ENCODE results near the gene DCAKD.

Gene DCAKD

GRCh38 chr17:45030733-45031132, 20.7 kb downstream of the DCAKD start:
- ChIA-PET CTCF (no interaction called here), POLR2A (no interaction called here)
- TF ChIP-seq NFRKB (IDR thresholded peaks at IDR 0.05) (no peak), ELF4 (IDR thresholded peaks at IDR 0.05) (no peak), BHLHE40 (IDR thresholded peaks at IDR 0.05; ENCODE audit: borderline replicate concordance) (no peak), CTBP1 (IDR thresholded peaks at IDR 0.05; ENCODE audit: borderline replicate concordance) (no peak)
- TF ChIP-seq, protein P1, sequence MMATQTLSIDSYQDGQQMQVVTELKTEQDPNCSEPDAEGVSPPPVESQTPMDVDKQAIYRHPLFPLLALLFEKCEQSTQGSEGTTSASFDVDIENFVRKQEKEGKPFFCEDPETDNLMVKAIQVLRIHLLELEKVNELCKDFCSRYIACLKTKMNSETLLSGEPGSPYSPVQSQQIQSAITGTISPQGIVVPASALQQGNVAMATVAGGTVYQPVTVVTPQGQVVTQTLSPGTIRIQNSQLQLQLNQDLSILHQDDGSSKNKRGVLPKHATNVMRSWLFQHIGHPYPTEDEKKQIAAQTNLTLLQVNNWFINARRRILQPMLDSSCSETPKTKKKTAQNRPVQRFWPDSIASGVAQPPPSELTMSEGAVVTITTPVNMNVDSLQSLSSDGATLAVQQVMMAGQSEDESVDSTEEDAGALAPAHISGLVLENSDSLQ (IDR thresholded peaks at IDR 0.05), result no peak
- DNase-seq (ENCODE audit: extremely low spot score), result no peak

GRCh38 chr17:45029758-45030423, 21.5 kb downstream of the DCAKD start:
- ChIA-PET CTCF (no interaction called here), POLR2A (no interaction called here)
- no peak for DNase-seq (ENCODE audit: extremely low spot score)
- no peak for TF ChIP-seq CTBP1 (IDR thresholded peaks at IDR 0.05; ENCODE audit: borderline replicate concordance)
- TF ChIP-seq LEF1 (IDR thresholded peaks at IDR 0.05; ENCODE audit: borderline replicate concordance), result no peak
- TF ChIP-seq SP1 (IDR thresholded peaks at IDR 0.05), result no peak
- no peak for TF ChIP-seq TARDBP (IDR thresholded peaks at IDR 0.05)
- TF ChIP-seq BHLHE40 (IDR thresholded peaks at IDR 0.05; ENCODE audit: borderline replicate concordance), result no peak
- no peak for TF ChIP-seq ARNT (IDR thresholded peaks at IDR 0.05)
- TF ChIP-seq HDGF (IDR thresholded peaks at IDR 0.05; ENCODE audit: borderline replicate concordance), result no peak
- no peak for TF ChIP-seq FOXM1 (IDR thresholded peaks at IDR 0.05; ENCODE audit: borderline replicate concordance)
- no peak for TF ChIP-seq FOXA1 (IDR thresholded peaks at IDR 0.05)
- no peak for TF ChIP-seq ZNF384 (IDR thresholded peaks at IDR 0.05)

- CTCF ChIA-PET, result no interaction called here
- TF ChIP-seq ZNF384 (IDR thresholded peaks at IDR 0.05) (no peak), FOXA1 (IDR thresholded peaks at IDR 0.05) (no peak), SUZ12 (IDR thresholded peaks at IDR 0.05) (no peak)
- DNase-seq (ENCODE audit: extremely low spot score), result no peak
Observed at GRCh38 chr17:45029096-45029495, 22.3 kb downstream of the DCAKD start.

DNA sequence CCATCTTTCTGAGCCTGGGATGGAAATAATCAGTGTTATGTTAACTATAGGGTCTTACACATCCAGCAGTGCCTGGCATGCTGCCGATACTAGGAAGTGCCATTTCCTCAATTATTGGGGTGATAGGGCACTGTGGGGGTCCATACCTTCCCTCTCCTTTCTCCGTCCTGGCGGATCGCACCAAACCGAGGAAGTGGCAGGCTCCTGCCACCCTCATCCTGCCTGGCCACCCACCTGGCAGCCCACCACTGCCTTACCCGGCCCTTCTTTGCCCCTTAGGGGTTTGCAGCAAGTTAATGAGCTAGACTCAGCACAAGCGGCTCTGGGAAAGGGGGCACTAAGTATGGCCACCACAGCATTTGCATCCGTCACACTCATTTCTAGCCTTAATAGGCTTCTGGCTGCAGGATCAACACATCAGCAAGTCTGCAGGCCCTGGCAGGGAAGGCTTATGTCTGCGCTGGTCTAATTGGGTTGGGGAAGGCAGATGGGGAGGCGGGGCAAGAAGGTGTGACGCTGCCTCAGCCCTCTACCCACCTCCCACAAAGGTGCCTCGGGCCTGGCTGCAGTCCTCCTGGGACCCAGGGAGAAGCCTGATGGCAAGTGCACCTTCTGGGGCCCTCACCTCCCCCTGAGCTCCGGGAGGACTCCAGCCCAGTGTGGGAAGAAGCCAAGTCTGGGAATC, 28.6 kb downstream of the DCAKD start:
- TF ChIP-seq FOXA1 (IDR thresholded peaks at IDR 0.05), result no peak
- no peak for TF ChIP-seq BHLHE40 (IDR thresholded peaks at IDR 0.05; ENCODE audit: borderline replicate concordance)
- TF ChIP-seq FOXK2 (IDR thresholded peaks at IDR 0.05), result no peak
- no peak for TF ChIP-seq CTBP1 (IDR thresholded peaks at IDR 0.05; ENCODE audit: borderline replicate concordance)
- no peak for TF ChIP-seq TARDBP (IDR thresholded peaks at IDR 0.05)
- no peak for TF ChIP-seq SP1 (IDR thresholded peaks at IDR 0.05)
- TF ChIP-seq SUZ12 (IDR thresholded peaks at IDR 0.05), result no peak
- TF ChIP-seq LEF1 (IDR thresholded peaks at IDR 0.05; ENCODE audit: borderline replicate concordance), result no peak
- no peak for TF ChIP-seq FOXM1 (IDR thresholded peaks at IDR 0.05; ENCODE audit: borderline replicate concordance)
- no peak for TF ChIP-seq ZNF384 (IDR thresholded peaks at IDR 0.05)
- TF ChIP-seq ARNT (IDR thresholded peaks at IDR 0.05), result no peak
- no peak for TF ChIP-seq L3MBTL2 (conservative IDR thresholded peaks at IDR 0.05)
- TF ChIP-seq HDGF (IDR thresholded peaks at IDR 0.05; ENCODE audit: borderline replicate concordance), result no peak
- no peak for TF ChIP-seq NFRKB (IDR thresholded peaks at IDR 0.05)
- TF ChIP-seq ELF4 (IDR thresholded peaks at IDR 0.05), result no peak
- TF ChIP-seq, protein P1 (IDR thresholded peaks at IDR 0.05), result no peak
- no peak for DNase-seq (ENCODE audit: extremely low spot score)
- ChIA-PET POLR2A (interaction anchor here (1.1 to 1.4 kb wide), 2 partner anchors 28 to 102 kb away, joined by 3 to 4 read pairs; no protein-coding TSS in a partner anchor), CTCF (interaction anchor here (0.6 to 4.5 kb wide), 12 partner anchors 14 to 115 kb away, joined by 3 to 40 read pairs (median 4); partner anchors contain the start of gene GFAP)

More at GRCh38 chr17:45029096-45029495, 22.3 kb downstream of the DCAKD start:
- POLR2A ChIA-PET, result no interaction called here

DNA sequence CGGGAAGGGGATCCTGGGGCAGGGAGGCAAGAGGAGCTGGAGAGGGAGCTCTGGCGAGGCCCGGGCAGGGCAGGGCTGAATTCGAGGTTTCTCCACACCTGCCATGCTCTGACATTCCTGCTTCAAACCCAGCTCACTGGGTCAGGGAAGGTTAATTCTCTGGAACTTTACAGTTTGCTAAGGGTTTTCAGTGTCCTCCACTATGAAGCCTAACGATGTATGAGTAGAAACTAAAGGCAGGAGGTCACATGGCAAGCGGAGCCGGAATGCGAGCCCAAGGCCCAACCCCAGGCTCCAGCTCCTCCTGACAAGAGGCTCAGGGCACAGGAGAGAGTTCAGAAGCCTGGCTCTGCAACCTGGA, 29.2 kb downstream of the DCAKD start:
- CTCF ChIA-PET, result interaction anchor here (0.6 to 4.5 kb wide), 14 partner anchors 13 to 115 kb away, joined by 3 to 40 read pairs (median 4); partner anchors contain the start of gene GFAP
- POLR2A ChIA-PET, result interaction anchor here (0.7 to 1.4 kb wide), 6 partner anchors 28 to 109 kb away, joined by 3 to 4 read pairs (median 3); partner anchors contain the start of genes KIF18B and NMT1
- no peak for DNase-seq (ENCODE audit: extremely low spot score)
- TF ChIP-seq ARNT (IDR thresholded peaks at IDR 0.05) (no peak), CTBP1 (IDR thresholded peaks at IDR 0.05; ENCODE audit: borderline replicate concordance) (no peak), TARDBP (IDR thresholded peaks at IDR 0.05) (no peak), FOXA1 (IDR thresholded peaks at IDR 0.05) (no peak), ZNF384 (IDR thresholded peaks at IDR 0.05) (no peak), HDGF (IDR thresholded peaks at IDR 0.05; ENCODE audit: borderline replicate concordance) (no peak), NFRKB (IDR thresholded peaks at IDR 0.05) (no peak)
- TF ChIP-seq, protein P1 (IDR thresholded peaks at IDR 0.05), result no peak

DNA sequence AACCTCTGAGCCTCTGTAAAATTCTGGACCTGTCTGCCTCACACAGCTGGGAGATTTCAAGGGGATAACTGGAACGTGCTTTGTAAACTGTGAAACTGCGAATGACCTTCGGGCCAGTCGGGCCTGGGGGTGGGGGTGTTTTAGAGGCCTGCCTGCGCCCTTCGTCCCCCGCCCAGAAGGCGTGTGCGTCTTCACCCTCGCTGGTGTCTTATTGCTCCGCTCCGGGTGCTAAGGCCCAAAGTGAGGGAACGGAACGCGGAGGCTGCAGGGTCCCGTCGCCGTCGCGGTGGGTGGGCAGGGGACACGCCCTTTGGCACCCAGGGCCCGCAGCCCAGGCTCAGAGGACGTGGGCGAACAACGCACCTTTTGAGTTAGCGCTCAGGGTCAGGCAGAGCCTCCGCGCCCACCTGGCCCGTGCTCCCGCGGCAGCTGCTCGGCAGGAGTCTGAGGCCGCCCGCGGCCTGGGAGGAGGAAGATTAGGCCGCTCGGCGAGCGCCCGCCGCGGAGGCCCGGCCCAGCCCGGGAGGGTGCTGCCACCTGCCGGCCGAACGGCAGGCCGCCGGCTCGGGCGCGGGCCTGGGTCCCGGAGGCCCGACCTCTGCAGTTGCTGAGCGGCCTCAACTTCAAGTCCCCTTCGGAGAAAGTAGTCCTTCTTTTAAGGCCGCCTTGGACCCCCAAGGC, 29.7 kb downstream of the DCAKD start:
- no peak for TF ChIP-seq L3MBTL2 (conservative IDR thresholded peaks at IDR 0.05)
- TF ChIP-seq CTBP1 (IDR thresholded peaks at IDR 0.05; ENCODE audit: borderline replicate concordance), result no peak
- TF ChIP-seq SUZ12 (IDR thresholded peaks at IDR 0.05), result no peak
- TF ChIP-seq ELF4 (IDR thresholded peaks at IDR 0.05), result no peak
- TF ChIP-seq, protein P1 (IDR thresholded peaks at IDR 0.05), result no peak
- TF ChIP-seq HDGF (IDR thresholded peaks at IDR 0.05; ENCODE audit: borderline replicate concordance), result no peak
- TF ChIP-seq FOXK2 (IDR thresholded peaks at IDR 0.05), result no peak
- no peak for TF ChIP-seq TARDBP (IDR thresholded peaks at IDR 0.05)
- TF ChIP-seq ZNF384 (IDR thresholded peaks at IDR 0.05), result no peak
- no peak for TF ChIP-seq FOXM1 (IDR thresholded peaks at IDR 0.05; ENCODE audit: borderline replicate concordance)
- TF ChIP-seq FOXA1 (IDR thresholded peaks at IDR 0.05), result no peak
- TF ChIP-seq SP1 (IDR thresholded peaks at IDR 0.05), result no peak
- no peak for TF ChIP-seq NFRKB (IDR thresholded peaks at IDR 0.05)
- TF ChIP-seq ARNT (IDR thresholded peaks at IDR 0.05), result no peak
- no peak for TF ChIP-seq BHLHE40 (IDR thresholded peaks at IDR 0.05; ENCODE audit: borderline replicate concordance)
- no peak for TF ChIP-seq LEF1 (IDR thresholded peaks at IDR 0.05; ENCODE audit: borderline replicate concordance)
- ChIA-PET POLR2A (interaction anchor here (0.7 to 1.6 kb wide), 7 partner anchors 29 to 109 kb away, joined by 3 to 7 read pairs (median 3); partner anchors contain the start of genes KIF18B and NMT1), CTCF (interaction anchor here (0.6 to 4.5 kb wide), 16 partner anchors 13 to 244 kb away, joined by 3 to 40 read pairs (median 4); partner anchors contain the start of gene GFAP)
- DNase-seq (ENCODE audit: extremely low spot score), result peak; percentile 89

Measured in HEK293T (cell line).